Chondrocyte (in vitro differentiated cells): ENCODE measurements around the gene LMO2. TPM values are rescaled to one million over a fixed set of nuclear protein-coding genes. Genes with fewer than 3 reads are reported as not detected.

Experiments used
- DNase-seq: peaks from one replicate; pipeline ENCODE4 v3.0.0; 2021; ENCODE audit warnings: mixed read lengths, low spot score
- H3K27ac Mint-ChIP-seq: one replicate; pipeline ENCODE4 v1.8.0; 2021; ENCODE audit warnings: mild to moderate bottlenecking, moderate library complexity, mixed read lengths; ENCODE audit not compliant: unreplicated experiment
- H3K27me3 Mint-ChIP-seq: 2 replicates; pipeline ENCODE4 v1.8.0; 2021; ENCODE audit warnings: low read depth, mixed read lengths
- H3K36me3 Mint-ChIP-seq: 2 replicates; pipeline ENCODE4 v1.8.0; 2021; ENCODE audit warnings: low read depth, mixed read lengths
- H3K4me1 Mint-ChIP-seq: 2 replicates; pipeline ENCODE4 v1.8.0; 2021; ENCODE audit warnings: low read depth, mild to moderate bottlenecking, mixed read lengths
- H3K4me3 Mint-ChIP-seq: one replicate; pipeline ENCODE4 v1.8.0; 2021; ENCODE audit warnings: mild to moderate bottlenecking, moderate library complexity, mixed read lengths; ENCODE audit not compliant: unreplicated experiment
- H3K9me3 Mint-ChIP-seq: 2 replicates; pipeline ENCODE4 v1.8.0; 2021; ENCODE audit warnings: low read depth, mixed read lengths
- total RNA-seq: library from RNA; stranded (reverse); gene quantifications from 3 replicates; pipeline ENCODE4 v1.2.1, GENCODE V29; 2021
- TF ChIP-seq, protein P1 (sequence below): fragments of 200-600 bp; sonication (generic); IDR thresholded peaks from 2 replicates; pipeline ENCODE4 v1.5.0; 2021; ENCODE audit warnings: antibody characterized with exemption, mild to moderate bottlenecking, moderate library complexity

The LMO2 gene
- total RNA-seq, 1 donor from 2014 or later: not detected

GRCh38 chr11:33864479-33864878 lies 27.4 kb downstream of the LMO2 start:
- no peak overlapping the region for H3K4me3 Mint-ChIP-seq
- no peaks in the 10 kb centered on the region for H3K9me3 Mint-ChIP-seq
- TF ChIP-seq, protein P1, sequence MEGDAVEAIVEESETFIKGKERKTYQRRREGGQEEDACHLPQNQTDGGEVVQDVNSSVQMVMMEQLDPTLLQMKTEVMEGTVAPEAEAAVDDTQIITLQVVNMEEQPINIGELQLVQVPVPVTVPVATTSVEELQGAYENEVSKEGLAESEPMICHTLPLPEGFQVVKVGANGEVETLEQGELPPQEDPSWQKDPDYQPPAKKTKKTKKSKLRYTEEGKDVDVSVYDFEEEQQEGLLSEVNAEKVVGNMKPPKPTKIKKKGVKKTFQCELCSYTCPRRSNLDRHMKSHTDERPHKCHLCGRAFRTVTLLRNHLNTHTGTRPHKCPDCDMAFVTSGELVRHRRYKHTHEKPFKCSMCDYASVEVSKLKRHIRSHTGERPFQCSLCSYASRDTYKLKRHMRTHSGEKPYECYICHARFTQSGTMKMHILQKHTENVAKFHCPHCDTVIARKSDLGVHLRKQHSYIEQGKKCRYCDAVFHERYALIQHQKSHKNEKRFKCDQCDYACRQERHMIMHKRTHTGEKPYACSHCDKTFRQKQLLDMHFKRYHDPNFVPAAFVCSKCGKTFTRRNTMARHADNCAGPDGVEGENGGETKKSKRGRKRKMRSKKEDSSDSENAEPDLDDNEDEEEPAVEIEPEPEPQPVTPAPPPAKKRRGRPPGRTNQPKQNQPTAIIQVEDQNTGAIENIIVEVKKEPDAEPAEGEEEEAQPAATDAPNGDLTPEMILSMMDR: no peak
- peaks cover 66% of the 10 kb centered on the region for H3K27me3 Mint-ChIP-seq
- H3K36me3 Mint-ChIP-seq: no peaks in the 10 kb centered on the region
- no peak for DNase-seq
- H3K4me1 Mint-ChIP-seq: peaks cover 8% of the 10 kb centered on the region
- no peak overlapping the region for H3K27ac Mint-ChIP-seq

- TF ChIP-seq, protein P1: no peak
- no peaks in the 10 kb centered on the region for H3K36me3 Mint-ChIP-seq
- peaks cover 75% of the 10 kb centered on the region for H3K27me3 Mint-ChIP-seq
- no peak for DNase-seq
- H3K9me3 Mint-ChIP-seq: no peaks in the 10 kb centered on the region
- no peak overlapping the region for H3K27ac Mint-ChIP-seq
- no peak overlapping the region for H3K4me3 Mint-ChIP-seq
- H3K4me1 Mint-ChIP-seq: peaks cover 8% of the 10 kb centered on the region
These were observed 28.3 kb downstream of the LMO2 start for GRCh38 chr11:33863418-33864172.

DNA sequence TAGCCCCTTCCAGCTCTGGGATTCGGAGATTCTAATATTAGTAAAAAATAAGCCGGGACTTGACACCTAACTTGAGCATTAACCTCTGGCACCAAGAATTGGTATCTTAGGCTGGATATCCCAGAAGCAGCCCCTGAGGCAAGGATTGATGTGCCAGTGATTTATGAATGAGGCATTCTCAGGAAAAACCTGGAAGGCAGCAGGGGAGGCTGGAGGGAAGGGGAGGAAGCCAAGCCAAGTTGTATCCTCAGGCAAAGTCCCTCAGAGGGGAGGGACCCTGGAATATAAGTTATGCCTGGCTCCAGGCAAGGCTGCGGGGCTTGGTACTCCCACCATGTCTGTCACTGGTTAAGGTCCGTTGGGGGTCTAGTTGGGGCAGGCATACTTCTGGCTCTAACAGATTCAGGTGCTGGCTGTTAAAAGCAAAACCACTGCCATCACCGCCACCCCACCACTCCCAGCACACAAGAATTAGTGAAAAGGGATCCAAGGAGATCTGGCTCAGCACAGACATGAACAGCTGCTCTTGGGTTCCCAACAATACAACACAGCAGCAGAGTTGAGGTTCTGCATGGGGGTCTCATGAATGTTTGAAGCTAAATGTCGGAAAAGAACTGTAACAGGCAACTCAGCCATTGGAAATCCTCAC lies 29.8 kb downstream of the LMO2 start:
- H3K4me3 Mint-ChIP-seq: no peak overlapping the region
- no peak overlapping the region for H3K27ac Mint-ChIP-seq
- H3K36me3 Mint-ChIP-seq: no peaks in the 10 kb centered on the region
- TF ChIP-seq, protein P1: no peak
- no peak for DNase-seq
- H3K27me3 Mint-ChIP-seq: peaks cover 74% of the 10 kb centered on the region
- no peaks in the 10 kb centered on the region for H3K9me3 Mint-ChIP-seq
- no peaks in the 10 kb centered on the region for H3K4me1 Mint-ChIP-seq

DNA sequence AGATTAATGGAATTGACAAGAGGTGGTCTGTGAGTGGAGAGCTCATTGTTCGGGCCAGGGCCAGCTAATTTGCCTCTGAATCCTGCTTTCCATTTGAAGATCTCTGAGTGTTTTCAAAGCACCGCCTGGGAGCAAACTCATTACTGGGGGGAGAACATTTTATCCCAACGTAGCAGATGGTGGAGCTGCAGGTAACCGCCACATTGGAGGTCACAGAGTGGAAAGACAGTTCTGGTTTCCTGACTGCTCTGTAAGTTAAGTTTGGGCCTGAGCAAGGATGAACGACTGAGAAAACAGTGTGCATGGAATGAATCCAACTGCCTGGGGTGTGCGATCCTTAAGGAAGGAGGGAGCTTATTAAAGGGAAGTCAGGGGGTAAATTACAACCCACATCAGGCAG lies 30.5 kb downstream of the LMO2 start:
- H3K4me3 Mint-ChIP-seq: no peak overlapping the region
- no peaks in the 10 kb centered on the region for H3K4me1 Mint-ChIP-seq
- no peaks in the 10 kb centered on the region for H3K36me3 Mint-ChIP-seq
- no peaks in the 10 kb centered on the region for H3K9me3 Mint-ChIP-seq
- TF ChIP-seq, protein P1: no peak
- peaks cover 75% of the 10 kb centered on the region for H3K27me3 Mint-ChIP-seq
- no peak overlapping the region for H3K27ac Mint-ChIP-seq
- no peak for DNase-seq

DNA sequence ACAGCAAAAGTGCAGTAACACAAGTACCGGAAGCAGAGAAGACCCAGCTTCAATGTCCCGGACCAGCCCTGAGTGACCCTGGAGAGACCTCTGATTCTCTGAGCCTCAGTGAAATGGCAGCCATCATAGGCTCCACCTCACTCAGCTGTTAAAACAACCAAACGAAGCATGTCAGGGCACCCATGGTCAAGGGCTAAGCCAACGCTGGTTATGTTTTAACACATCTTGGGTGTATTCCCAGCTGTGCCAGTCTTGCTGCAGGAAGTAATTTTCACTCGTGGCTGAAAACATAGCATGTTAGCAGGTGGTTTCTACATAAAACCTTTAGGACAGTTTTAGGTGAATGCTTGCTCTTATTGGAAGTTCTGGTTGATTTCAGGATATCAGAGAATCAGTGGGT lies 30.9 kb downstream of the LMO2 start:
- H3K9me3 Mint-ChIP-seq: no peaks in the 10 kb centered on the region
- H3K27me3 Mint-ChIP-seq: peaks cover 77% of the 10 kb centered on the region
- H3K27ac Mint-ChIP-seq: no peak overlapping the region
- no peak for DNase-seq
- no peaks in the 10 kb centered on the region for H3K4me1 Mint-ChIP-seq
- TF ChIP-seq, protein P1: no peak
- no peak overlapping the region for H3K4me3 Mint-ChIP-seq
- no peaks in the 10 kb centered on the region for H3K36me3 Mint-ChIP-seq
